GM19043 (cell line): ENCODE measurements around the gene PDGFC.
"Not testable (repeated sequence)": the region's sequence is repeated elsewhere in the genome, so short reads cannot be mapped to it uniquely, and the experiment has no call there.

Experiments
- ATAC-seq: cut with Tn5 transposase; IDR thresholded peaks from one replicate; pipeline ENCODE4 v1.9.1; 2021; ENCODE audit warnings: low read depth; ENCODE audit not compliant: unreplicated experiment

The PDGFC gene

DNA sequence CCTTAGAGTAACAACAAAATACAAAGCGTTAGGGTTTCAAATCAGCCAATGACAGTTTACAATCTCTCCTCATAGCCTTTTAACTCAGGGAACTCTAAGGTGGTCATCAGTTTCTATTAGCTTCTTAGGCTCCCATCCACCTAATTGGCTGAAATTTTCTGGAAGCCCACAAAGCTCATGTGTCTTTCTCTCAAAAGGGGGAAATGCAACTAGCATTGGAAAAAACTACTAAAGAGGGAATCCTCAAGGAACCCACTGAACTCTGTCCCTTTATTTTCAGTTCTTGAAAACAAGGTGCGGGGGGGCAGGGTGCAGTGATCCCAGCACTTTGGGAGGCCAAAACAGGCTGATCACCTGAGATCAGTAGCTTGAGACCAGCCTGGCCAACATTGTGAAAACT, 56.4 kb downstream of the PDGFC start:
- ATAC-seq: no peak

DNA sequence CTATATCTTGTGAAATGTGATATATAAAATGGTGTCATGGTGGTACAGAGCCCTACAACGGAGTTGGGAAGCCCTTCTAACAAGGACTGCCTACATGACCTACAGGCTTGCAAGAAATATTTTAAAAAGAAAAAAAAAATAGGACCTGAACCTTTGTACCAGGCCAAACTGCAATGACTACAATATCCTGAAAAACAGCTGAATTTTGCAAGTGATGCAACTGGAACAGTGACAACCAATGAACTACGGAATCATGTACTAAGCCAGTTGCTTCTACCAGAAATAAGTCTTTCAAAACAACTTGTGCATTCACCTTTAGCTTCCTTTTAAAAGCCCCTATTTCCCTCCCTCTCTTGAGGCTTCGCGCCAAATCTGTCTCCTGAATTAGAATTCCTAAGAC, 58.4 kb downstream of the PDGFC start:
- no peak for ATAC-seq

DNA sequence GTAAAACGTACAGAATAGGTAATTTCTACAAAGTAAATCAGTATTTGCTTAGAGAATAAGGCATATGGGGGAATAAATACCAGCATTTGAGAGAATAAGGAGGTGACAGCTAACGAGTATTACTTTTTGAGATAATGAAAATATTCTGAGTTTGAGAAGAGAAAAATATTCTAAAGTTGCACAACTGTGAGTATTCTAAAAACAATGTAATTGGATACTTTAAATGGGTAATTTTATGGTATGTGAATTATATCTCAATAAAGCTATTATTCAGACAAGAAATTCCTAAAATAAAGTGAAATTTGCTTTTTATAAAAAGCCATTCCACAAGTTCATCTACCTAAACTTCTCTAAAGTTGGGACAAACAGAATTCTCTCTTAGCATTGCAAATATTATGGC, 62.6 kb downstream of the PDGFC start:
- no peak for ATAC-seq

DNA sequence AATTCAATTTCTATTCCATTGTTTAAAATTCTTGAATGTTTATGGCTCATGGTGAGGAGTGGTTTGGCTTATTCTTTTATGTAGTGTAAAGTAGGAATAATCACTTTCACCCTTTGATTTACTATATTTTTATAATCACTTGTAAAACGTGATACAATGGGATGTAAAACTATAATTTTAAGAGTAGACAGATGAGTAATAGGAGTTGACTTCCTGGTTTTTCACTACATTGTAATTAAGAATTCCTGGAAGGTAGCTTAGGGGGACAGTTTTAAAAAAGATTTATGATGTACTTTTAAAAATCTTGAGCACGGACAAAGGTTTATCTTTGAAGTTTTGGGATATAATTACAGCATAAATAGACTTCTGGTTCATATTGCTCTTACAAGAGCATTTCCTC, 65.3 kb downstream of the PDGFC start:
- ATAC-seq: no peak

DNA sequence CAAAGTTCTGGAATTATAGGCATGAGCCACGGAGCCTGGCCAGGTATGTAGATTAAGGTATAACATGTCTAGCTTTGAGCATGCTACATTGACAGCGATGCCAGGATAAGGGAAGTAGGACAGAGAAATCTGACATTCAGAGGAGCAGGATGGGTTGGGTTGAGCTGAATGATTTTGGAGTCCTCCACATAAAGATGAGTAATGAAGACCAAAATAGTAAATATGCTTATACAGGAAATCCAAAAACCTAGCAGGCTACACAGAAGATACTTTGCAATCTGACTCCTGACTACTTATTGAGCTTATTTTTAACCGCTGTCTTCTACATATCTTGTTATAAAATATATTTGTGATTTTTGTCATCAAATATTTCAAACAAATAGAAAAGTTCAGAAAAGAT, 69.7 kb downstream of the PDGFC start:
- ATAC-seq: no peak

DNA sequence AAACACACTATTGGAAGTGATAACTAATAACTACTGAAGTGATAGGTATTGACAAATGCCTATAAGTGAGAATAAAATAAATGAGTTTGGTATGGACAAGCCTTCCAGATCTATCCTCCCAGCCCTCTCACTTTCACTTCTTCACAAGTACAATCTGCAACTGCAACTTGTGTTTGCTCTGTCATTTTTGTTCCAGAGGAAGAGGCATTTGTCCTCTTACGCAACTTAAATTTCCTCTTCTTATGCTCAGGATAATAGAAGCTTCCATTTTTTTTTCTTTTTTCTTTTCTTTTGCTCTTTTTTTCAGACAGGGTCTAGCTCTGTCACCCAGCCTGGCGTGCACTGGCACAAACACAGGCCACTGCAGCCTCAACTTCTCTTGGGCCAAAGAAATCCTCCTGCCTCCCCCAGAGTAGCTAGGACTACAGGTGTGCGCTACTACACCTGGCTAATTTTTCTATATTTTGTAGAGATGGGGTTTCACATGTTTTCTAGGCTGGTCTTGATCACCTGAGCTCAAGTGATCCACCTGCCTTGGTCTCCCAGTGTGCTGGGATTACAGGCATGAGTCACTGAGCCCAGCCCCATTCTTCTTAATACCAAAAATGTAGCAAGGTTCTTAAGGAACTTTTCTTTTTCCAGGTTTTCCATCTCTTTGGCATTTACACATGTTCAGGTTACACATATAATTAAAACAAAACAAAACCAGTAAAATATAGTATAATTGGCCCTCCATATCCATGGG, 73.1 kb downstream of the PDGFC start:
- no peak for ATAC-seq

DNA sequence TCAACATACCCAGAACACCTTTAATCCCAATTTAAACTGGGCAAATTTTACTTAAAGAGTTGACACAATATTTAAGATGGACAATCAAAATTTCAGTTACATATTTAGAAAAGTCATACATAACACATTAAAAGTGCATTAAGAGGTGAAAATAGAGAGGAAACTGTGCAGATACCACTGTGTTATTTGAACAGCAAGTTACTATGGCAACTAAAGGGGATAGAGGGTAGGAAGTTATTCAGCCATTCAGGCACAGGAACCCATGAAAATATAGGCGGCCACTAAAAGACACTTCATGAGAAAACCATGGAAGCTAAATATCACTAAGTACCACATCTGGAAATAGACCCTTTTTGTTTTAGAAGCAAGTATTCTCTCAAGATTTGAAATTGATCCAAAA, 75.1 kb downstream of the PDGFC start:
- no peak for ATAC-seq

DNA sequence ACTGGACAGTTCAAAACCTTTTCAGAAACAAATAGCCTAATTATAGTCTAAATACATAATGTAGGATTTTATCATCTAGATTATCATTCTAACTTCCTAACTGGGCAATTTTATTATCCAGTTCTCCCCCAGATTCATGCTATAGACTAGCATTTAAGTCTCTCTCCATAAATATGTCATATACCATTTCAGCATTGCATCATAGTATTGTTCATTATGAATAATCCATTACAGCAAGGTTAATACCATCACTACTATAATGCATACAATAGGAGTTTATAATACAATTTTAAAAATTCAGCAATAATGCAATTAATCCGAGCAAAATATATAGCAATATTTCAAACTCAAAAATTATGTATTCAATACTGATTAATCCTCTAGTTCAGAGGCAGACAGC, 77.4 kb downstream of the PDGFC start:
- no peak for ATAC-seq

DNA sequence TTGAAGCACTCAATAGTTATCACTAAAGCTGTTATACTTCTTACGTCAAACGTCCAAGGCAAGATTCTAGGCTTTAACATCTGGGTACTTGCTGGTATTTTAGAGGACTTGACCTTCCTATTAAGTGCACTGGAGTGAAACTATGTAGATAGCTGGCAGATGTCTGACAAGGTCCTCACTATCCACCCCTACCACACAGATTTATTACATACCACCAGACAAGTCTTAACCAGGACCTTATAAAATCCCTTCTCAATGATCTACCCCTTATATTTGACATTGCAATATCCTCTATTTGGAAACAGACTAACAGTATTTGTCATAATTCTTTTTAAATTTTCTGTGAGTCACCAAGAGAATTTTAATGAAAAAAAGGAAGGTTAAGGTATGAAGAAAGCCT, 78.8 kb downstream of the PDGFC start:
- ATAC-seq: no peak

DNA sequence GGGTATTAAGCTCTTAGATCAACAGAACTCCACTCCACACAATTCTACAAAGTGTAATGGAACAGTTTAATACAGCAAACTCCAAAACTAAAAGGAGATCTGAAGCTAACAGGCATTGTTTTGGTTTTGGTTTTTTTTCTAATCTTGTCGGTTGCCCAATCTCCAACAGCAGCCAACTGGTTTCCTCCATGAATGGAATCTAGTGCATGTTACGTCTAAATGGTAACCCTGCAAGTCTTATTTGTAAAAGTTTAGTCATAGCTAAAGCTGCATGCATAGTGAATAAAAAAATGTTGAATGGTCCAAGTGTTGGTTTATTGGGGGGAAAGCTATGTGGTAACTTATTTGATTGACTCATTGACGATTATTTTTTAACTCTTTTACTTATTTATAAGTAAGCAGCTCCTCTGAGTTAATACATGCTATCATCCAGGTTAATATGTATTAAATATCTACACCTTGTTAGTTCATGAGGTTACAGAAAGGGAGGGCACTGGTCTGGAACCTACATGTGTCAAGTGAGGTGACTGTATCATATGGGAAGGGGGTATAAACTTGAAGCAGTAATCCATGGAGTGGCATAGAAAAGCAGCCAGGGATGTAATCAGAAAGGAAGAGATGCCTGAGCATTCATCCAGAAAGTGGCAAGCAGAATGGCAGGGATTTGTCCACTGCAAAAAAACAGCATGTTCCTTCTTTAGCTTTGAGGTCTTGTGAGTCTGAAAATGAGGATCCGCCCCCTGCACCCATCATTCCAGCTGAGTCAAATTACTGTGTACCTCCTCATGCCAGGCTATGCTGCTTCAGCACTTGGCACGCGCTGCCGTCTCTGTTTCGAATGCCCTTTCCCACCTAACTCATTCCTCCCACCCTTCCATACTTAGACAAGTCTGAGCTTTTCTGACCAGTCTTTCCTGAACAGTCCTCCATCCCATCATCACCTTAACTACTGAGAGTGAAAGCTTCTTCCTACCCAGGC, 81.7 kb downstream of the PDGFC start:
- no peak for ATAC-seq

DNA sequence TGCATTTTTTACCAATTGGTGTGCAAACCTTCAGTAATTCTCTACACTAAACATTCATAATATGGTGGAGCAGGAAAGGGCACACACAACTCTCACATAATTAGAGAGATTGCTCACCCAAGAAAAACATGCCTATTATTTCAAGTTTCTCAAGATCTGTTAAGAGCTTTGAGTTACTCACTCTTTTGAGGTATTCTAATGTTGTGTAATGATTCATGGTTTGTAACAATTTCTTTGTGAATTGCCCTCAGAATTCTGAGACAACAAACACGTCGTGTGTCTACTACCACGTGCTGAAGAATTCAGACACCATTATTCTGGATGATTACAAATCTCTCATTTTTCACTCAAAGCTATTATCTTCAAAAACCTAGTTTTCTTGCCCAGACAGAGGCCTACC, 82.8 kb downstream of the PDGFC start:
- no peak for ATAC-seq

DNA sequence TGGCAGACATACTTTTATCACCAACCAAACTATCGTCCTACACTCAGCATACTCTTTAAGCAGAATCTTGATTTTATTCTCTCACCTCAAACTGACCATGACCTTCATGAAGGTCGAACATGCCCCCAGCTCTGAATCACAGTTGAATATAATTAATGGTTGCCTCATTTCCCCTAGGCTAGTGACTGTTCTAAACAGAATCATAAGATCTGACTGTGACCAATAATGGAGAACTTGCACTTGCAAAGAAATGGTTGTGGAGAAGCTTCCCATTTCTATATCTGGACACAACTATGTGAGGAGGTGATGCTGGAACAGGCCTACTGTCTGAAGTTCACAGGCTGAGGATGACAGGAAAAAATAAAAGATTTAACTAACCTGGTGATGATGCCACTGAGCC, 85.1 kb downstream of the PDGFC start:
- ATAC-seq: no peak

DNA sequence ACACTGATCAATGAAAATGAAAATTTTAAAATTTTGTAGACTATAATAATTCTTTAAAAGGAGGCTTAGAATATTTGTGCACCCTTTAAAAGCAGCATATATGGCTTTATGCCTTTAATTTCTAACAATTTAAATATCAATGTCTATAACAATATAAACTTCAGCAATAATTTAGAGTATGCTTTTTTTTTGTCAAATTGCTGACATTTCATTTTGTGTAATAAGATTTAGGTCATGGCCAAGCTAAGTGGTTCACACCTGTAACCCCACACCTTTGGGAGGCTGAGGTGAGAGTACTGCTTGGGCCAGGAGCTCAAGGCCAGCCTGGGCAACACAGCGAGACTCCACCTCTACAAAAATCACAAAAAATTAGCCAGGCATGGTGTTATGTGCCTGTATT, 86.2 kb downstream of the PDGFC start:
- ATAC-seq: no peak

DNA sequence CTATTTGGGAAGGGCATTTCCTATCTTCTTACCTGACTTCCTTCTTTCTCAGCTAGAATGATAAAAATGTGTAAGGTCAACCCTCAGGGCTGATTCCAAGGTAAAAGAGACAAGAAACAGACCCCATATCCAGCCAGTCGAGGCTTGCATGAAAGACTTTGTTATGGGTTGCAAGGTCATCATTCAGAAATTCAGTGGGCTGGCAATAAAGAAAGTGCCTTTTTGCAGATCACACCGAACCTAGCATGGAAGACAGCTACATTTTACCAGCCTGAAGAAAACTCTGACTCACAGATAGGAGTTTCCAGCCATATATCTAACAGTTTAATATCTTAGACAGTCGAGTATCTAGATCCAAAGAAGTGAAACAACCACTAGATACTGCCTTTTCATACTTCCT, 87.4 kb downstream of the PDGFC start:
- ATAC-seq: no peak

DNA sequence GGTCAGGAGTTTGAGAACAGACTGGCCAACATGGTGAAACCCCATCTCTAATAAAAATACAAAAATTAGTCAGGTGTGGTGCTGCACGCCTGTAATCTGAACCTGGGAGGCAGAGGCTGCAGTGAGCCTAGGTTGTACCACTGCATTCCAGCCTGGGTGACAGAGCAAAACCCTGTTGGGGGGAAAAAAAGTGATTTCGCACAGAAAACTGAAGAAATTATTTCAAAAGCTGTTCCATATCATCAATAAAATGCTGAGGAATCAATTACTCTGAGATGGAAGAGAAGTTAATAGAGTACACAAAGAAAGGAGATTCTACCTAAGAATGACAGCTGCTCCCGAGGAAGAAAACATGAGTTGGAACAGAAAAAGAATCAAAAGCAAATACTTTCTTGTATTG, 95.9 kb downstream of the PDGFC start:
- no peak for ATAC-seq

DNA sequence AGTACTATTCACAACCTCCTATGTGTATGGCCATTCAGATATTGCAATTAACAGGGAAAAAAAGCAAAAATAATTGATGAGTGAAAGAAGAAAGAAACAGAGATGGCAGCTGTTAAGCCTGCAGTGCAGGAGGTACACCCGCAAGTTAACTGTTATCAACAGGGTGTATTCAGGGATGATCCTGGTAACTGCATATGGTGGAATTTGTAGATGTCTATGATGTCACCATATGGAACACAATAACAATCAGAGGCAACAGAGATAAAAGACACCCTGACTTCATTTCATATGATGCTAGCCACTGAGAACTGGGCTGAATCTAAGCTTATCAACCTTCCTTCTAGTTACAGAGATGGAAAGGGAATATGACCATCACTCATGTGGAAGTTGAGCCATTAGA, 96.5 kb downstream of the PDGFC start:
- ATAC-seq: no peak

DNA sequence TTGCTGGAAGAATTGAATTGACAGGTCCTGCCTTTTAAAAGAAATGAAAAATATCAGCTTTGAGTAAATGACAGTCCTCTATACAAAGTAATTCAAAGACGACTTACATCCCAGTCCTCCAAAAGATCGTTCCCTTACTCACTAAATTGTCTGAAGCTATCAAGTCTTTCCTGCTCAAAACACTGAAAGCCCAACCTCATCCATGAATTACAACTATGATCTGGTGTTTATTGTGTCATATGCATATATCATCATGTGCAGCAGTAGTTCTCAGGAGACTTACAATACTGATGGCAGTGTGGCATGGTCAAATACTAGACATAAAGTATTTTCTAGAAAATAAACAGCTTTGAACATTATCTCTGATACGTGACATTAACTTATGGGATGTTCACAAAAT, 97.8 kb downstream of the PDGFC start:
- no peak for ATAC-seq

DNA sequence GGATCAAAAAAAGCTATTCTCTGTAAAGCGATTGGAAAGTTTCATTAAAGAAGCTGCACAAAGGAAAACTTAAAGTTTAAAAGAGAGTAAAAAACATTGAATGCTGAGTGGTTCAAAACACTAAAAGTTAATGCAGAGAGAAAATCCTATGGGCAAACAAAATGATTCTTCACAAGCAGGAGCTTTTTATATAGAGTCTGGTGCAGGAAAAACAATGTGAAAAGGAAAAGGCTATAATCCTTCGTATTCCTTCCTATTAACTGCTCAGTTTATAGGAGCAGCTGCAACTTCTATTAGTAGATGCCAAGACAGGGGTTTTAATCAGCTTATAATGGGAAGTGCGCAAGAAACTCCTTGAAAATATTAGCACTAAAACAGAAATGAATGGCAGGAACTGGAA, 100.7 kb downstream of the PDGFC start:
- ATAC-seq: no peak

DNA sequence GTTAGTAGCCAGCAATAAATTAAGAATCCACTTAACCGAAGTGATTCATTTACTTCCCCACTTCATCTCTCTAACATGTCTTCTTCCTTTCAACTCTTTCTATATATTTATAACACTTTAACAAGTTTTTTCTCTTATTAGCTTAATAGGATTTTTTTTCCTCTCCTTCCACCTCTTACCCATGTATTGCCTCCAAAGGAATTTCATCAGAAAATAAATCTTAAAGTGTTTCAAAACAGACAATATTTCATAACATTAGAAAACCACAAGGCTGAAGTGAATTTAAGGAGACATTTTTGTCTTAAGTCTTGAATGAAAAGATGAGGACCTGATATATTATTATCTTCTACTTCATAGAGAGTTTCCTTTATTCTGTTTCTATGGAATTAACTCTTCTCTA, 101.5 kb downstream of the PDGFC start:
- ATAC-seq: no peak

DNA sequence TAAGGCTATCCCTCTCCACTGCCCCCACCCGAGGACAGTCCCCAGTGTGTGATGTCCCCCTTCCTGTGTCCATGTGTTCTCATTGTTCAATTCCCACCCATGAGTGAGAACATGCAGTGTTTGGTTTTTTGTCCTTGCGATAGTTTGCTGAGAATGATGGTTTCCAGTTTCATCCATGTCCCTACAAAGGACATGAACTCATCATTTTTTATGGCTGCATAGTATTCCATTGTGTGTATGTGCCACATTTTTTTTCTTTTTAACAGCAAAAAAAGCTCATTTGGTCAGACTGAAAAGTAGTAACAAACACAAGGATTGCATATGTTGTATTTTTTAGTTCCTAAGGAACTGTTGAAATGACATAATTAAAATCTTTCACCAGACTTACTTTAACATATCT, 105.5 kb downstream of the PDGFC start:
- ATAC-seq: not testable (repeated sequence)

DNA sequence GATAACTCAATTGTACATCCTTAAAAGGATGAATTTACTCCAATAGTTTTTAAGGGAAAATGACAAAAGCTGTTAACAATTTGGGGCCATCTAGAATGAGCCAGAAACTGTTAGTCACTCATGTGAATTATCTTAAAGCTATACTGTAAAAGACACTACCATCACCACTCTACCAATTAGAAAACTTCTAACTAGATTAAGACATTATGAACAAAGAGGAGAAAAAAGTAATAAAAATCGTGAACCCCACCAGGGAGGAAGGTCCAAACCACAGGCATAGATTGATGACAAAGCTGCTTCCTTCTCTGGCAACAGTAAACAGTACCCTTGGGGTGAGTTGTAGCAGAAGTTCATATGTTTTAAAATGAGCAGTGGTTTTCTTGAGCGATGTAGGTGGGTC, 106.1 kb downstream of the PDGFC start:
- ATAC-seq: no peak

DNA sequence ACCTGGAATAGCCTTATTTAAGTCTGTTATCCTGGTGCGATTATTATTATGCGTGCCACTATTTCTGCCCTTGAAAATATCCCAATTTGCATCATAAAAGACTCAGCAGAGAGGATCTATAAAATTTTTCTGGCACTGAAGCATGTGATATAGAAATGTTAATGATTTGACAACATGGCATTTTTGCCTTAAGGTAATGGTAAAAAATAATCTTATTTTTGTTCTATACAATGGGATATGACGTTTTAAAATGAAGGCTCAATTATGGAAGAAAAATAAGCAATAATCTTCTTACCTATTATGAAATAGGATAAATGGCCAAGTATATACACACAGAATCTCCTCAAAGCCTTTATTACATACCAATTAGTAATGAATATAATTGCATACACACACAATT, 113.5 kb downstream of the PDGFC start:
- no peak for ATAC-seq
